A549 (cell line): Measurements from ENCODE around the gene STXBP6.

Experiments used
- EP300 ChIP-seq, 2 experiments: fragments of >200 bp; sonication (Bioruptor Twin); formaldehyde crosslinking; IDR thresholded peaks; 2 replicates in 1 of 2; 3 replicates in 1 of 2; pipeline ENCODE4 v1.6.1; 2016 to 2017
- KDM5A ChIP-seq: fragments of 200-600 bp; sonication (generic); IDR thresholded peaks from 2 replicates; pipeline ENCODE4 v1.6.1; 2016; ENCODE audit warnings: antibody characterized with exemption, mild to moderate bottlenecking
- MAFK ChIP-seq: fragments of 450-650 bp; IDR thresholded peaks from 2 replicates; pipeline ENCODE4 v1.6.1; 2014; ENCODE audit not compliant: partially characterized antibody
- TF ChIP-seq, protein P1 (sequence below): fragments of >200 bp; sonication (Bioruptor Twin); formaldehyde crosslinking; IDR thresholded peaks from 3 replicates; pipeline ENCODE4 v1.5.1; 2016
- TF ChIP-seq, protein P2 (sequence below): fragments of >200 bp; sonication (Bioruptor Twin); formaldehyde crosslinking; IDR thresholded peaks from 3 replicates; pipeline ENCODE4 v1.6.1; 2016

- TF ChIP-seq EP300 (IDR thresholded peaks at IDR 0.05) (no peak), KDM5A (no peak), MAFK (no peak)
- TF ChIP-seq, protein P1, sequence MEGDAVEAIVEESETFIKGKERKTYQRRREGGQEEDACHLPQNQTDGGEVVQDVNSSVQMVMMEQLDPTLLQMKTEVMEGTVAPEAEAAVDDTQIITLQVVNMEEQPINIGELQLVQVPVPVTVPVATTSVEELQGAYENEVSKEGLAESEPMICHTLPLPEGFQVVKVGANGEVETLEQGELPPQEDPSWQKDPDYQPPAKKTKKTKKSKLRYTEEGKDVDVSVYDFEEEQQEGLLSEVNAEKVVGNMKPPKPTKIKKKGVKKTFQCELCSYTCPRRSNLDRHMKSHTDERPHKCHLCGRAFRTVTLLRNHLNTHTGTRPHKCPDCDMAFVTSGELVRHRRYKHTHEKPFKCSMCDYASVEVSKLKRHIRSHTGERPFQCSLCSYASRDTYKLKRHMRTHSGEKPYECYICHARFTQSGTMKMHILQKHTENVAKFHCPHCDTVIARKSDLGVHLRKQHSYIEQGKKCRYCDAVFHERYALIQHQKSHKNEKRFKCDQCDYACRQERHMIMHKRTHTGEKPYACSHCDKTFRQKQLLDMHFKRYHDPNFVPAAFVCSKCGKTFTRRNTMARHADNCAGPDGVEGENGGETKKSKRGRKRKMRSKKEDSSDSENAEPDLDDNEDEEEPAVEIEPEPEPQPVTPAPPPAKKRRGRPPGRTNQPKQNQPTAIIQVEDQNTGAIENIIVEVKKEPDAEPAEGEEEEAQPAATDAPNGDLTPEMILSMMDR: no peak
- TF ChIP-seq, protein P2, sequence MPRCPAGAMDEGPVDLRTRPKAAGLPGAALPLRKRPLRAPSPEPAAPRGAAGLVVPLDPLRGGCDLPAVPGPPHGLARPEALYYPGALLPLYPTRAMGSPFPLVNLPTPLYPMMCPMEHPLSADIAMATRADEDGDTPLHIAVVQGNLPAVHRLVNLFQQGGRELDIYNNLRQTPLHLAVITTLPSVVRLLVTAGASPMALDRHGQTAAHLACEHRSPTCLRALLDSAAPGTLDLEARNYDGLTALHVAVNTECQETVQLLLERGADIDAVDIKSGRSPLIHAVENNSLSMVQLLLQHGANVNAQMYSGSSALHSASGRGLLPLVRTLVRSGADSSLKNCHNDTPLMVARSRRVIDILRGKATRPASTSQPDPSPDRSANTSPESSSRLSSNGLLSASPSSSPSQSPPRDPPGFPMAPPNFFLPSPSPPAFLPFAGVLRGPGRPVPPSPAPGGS: no peak
These were observed 40.9 kb upstream of the STXBP6 start for GRCh38 chr14:25090716-25091454.
